Thoracic aorta (tissue), 2 donors: ENCODE results near the gene MADD. TPM values are rescaled to one million over a fixed set of nuclear protein-coding genes. Genes with fewer than 3 reads are reported as not detected.

Experiments
- ATAC-seq: fragments of 150-250 bp; one replicate; pipeline ENCODE4 v1.8.0; 2017; ENCODE audit warnings: low read depth; ENCODE audit not compliant: insufficient number of reproducible peaks, low FRiP score
- DNase-seq: peaks from one replicate; pipeline ENCODE4 v3.0.0-alpha.2; 2020; ENCODE audit warnings: low spot score
- H3K27ac ChIP-seq, 2 donors: fragments of 200-600 bp; sonication (generic); 1 replicate in 1 of 2; 2 replicates in 1 of 2; pipeline ENCODE4 v1.5.1; 2016; ENCODE audit warnings: mild to moderate bottlenecking in 2 of 2, moderate library complexity in 2 of 2
- H3K27me3 ChIP-seq: fragments of 200-600 bp; sonication (generic); replicated peaks from 2 replicates; pipeline ENCODE4 v1.6.0; 2016; ENCODE audit warnings: mild to moderate bottlenecking; ENCODE audit not compliant: insufficient read depth
- H3K36me3 ChIP-seq: fragments of 200-600 bp; sonication (generic); one replicate; pipeline ENCODE4 v1.5.1; 2016
- H3K4me1 ChIP-seq, 2 donors: fragments of 200-600 bp; sonication (generic); 1 replicate in 1 of 2; 2 replicates in 1 of 2; pipeline versions ENCODE4 v1.5.1 to v1.6.0; 2016; ENCODE audit warnings: low read depth in 2 of 2, mild to moderate bottlenecking in 1 of 2; ENCODE audit not compliant: control insufficient read depth in 1 of 2
- H3K4me3 ChIP-seq: fragments of 200-600 bp; sonication (generic); 2 replicates; pipeline ENCODE4 v1.5.1; 2016; ENCODE audit warnings: mild to moderate bottlenecking
- H3K9me3 ChIP-seq: fragments of 200-600 bp; sonication (generic); 2 replicates; pipeline ENCODE4 v1.5.1; 2016
- total RNA-seq, 2 donors: library from RNA; depleted of rRNA; stranded (reverse); fragments of >200 nt; gene quantifications; one replicate each; pipeline versions ENCODE4 v1.1.0 to v1.2.3, GENCODE V29; 2016
- TF ChIP-seq, protein P1 (sequence below): fragments of 200-600 bp; sonication (generic); IDR thresholded peaks from one replicate; pipeline ENCODE4 v1.5.1; 2019; ENCODE audit warnings: antibody characterized with exemption

MADD gene
- total RNA-seq, 2 donors from 2014 or later = 58.9 to 74.3 TPM

DNA sequence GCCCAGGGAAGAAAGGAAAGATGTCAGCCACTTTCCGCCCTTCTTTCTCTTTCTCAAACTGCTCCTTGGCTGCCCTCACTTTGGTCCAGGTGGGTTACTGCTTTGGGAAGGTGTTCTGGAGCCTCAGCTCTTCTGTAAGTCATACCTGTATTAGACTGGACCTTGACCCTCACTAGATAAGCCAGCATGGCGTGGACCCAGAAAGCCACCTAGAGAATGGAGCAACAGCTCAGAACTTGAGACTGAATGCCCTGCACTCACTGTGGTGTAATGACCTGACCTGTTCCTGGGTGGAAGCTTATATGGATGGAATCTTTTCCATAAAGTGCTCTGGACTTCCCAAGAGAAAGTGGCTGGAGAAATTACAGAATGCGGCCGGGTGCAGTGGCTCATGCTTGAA lies 36.9 kb upstream of the MADD start:
- no peak for DNase-seq
- TF ChIP-seq, protein P1, sequence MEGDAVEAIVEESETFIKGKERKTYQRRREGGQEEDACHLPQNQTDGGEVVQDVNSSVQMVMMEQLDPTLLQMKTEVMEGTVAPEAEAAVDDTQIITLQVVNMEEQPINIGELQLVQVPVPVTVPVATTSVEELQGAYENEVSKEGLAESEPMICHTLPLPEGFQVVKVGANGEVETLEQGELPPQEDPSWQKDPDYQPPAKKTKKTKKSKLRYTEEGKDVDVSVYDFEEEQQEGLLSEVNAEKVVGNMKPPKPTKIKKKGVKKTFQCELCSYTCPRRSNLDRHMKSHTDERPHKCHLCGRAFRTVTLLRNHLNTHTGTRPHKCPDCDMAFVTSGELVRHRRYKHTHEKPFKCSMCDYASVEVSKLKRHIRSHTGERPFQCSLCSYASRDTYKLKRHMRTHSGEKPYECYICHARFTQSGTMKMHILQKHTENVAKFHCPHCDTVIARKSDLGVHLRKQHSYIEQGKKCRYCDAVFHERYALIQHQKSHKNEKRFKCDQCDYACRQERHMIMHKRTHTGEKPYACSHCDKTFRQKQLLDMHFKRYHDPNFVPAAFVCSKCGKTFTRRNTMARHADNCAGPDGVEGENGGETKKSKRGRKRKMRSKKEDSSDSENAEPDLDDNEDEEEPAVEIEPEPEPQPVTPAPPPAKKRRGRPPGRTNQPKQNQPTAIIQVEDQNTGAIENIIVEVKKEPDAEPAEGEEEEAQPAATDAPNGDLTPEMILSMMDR = no peak
- no peak for ATAC-seq
- H3K9me3 ChIP-seq = no peaks in the 10 kb centered on the region
- H3K36me3 ChIP-seq = peaks cover 20% of the 10 kb centered on the region
- no peak overlapping the region for H3K4me3 ChIP-seq
- H3K27me3 ChIP-seq = no peaks in the 10 kb centered on the region
- H3K4me1 ChIP-seq = no peaks in the 10 kb centered on the region
- no peak overlapping the region for H3K27ac ChIP-seq

DNA sequence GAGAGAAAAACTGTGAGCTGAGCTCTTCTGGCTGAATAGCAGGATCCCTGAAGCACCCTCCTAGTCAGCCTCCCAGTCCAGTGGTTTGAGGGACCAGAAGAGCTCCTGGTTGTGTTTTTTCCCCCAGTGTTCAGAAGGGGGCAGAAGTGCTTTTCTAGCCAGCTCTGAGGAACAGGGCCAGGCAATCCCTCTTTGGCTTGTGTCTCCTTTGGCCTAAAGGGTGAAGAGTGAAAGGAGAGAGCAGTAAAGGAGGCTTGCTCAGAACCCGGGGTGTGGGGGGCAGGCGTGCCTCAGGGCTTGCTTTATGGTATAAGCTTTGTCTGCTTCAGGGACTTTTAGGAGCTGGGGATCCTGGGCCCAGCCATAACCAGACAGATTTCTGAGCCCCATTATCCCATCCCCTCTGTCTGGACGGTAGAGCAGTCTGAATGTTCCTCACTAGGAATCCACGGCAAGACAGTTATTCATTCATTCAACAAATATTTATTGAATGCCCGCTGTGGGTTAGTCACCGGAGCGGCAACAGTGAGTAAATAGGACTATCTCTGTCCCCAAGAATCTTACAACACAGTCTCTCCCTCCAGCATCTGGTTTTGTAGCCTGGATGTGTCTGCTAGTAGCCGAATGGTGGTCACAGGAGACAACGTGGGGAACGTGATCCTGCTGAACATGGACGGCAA lies 35.8 kb upstream of the MADD start:
- TF ChIP-seq, protein P1 = no peak
- ATAC-seq (no peak), DNase-seq (no peak)
- Histone ChIP-seq H3K9me3 (no peaks in the 10 kb centered on the region), H3K27ac (no peak overlapping the region), H3K36me3 (peaks cover 20% of the 10 kb centered on the region), H3K27me3 (no peaks in the 10 kb centered on the region), H3K4me1 (no peaks in the 10 kb centered on the region), H3K4me3 (no peak overlapping the region)

DNA sequence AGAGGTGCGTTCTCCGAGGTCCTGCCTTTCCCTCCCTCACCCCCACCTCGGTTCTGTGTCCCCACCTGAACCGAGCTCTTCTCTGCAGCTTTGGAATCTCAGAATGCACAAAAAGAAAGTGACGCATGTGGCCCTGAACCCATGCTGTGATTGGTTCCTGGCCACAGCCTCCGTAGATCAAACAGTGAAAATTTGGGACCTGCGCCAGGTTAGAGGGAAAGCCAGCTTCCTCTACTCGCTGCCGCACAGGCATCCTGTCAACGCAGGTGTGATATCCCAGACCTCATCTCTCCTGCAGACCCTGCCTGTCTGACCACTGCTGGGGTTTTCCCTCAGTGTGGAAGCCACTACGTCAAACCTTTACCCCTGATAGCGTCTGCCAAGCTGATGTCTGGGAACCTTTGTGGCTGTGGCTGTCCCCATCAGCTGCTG lies 35.2 kb upstream of the MADD start:
- ATAC-seq (no peak), DNase-seq (no peak)
- no peaks in the 10 kb centered on the region for H3K4me1 ChIP-seq
- H3K36me3 ChIP-seq = peaks cover 26% of the 10 kb centered on the region
- H3K4me3 ChIP-seq = no peak overlapping the region
- no peaks in the 10 kb centered on the region for H3K9me3 ChIP-seq
- H3K27ac ChIP-seq = no peak overlapping the region
- TF ChIP-seq, protein P1 = no peak
- H3K27me3 ChIP-seq = no peaks in the 10 kb centered on the region

DNA sequence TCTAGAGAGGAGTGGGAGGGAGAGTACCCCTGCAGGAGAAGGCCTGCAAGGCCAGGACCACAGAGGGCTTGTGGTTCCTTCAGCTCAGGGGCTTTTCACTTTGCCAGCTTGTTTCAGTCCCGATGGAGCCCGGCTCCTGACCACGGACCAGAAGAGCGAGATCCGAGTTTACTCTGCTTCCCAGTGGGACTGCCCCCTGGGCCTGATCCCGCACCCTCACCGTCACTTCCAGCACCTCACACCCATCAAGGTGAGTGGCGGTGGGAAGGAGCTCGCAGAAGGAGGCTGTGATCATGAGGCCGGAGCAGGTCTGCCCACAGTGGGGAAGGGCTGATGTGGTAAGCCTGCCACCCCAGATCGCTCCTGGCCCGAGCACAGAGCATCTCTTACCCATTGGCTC lies 34.8 kb upstream of the MADD start:
- ATAC-seq = no peak
- no peaks in the 10 kb centered on the region for H3K9me3 ChIP-seq
- TF ChIP-seq, protein P1 = no peak
- H3K36me3 ChIP-seq = peaks cover 30% of the 10 kb centered on the region
- H3K4me1 ChIP-seq = no peaks in the 10 kb centered on the region
- no peaks in the 10 kb centered on the region for H3K27me3 ChIP-seq
- no peak for DNase-seq
- no peak overlapping the region for H3K27ac ChIP-seq
- no peak overlapping the region for H3K4me3 ChIP-seq

DNA sequence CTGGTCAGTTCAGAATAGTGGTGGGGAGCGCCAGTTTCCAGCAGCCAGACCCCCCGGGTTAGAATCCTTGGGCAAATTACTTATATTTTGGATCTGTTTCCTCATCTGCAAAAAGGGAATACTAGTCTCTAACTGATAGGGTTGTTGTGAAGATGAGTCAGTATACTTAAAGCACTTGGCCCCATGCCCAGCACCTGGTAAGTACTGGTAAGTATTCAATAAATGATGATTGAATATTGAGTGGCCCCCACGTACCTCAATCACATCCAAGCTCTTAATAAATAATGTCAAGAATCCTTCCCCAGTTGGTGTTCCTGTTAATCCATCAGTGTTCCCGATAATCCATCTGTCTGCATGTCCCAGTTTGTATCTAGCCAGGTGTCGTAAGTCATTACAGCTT lies 33.5 kb upstream of the MADD start:
- DNase-seq (no peak), ATAC-seq (no peak)
- TF ChIP-seq, protein P1 = no peak
- no peak overlapping the region for H3K27ac ChIP-seq
- H3K4me1 ChIP-seq = no peaks in the 10 kb centered on the region
- peaks cover 37% of the 10 kb centered on the region for H3K36me3 ChIP-seq
- no peak overlapping the region for H3K4me3 ChIP-seq
- no peaks in the 10 kb centered on the region for H3K27me3 ChIP-seq
- no peaks in the 10 kb centered on the region for H3K9me3 ChIP-seq
